ENCODE results near the gene SNRPB2.

GRCh38 chr20:16771213-16771612, 41.4 kb downstream of the SNRPB2 start:
- TF ChIP-seq SPI1 (IDR thresholded peaks at IDR 0.05; ENCODE audit: low read depth, low read length) = no peak
- no peak for TF ChIP-seq POLR2AphosphoS5 (IDR thresholded peaks at IDR 0.05; ENCODE audit: low read depth, low read length)
- TF ChIP-seq POLR2A (IDR thresholded peaks at IDR 0.05; ENCODE audit: low read depth, low read length) = no peak
